K562 (cell line): Measurements from ENCODE around the gene BRD3OS. TPM values are rescaled to one million over a fixed set of nuclear protein-coding genes. Genes with fewer than 3 reads are reported as not detected.

Source experiments
- ATAC-seq: fragments of 200-7000 bp; cut with Tn5 transposase; 3 replicates; pipeline ENCODE4 v1.9.1; 2020; ENCODE audit warnings: moderate library complexity
- BruUV-seq: library from RNA; stranded (reverse); fragments of 400-500 nt; replicated peaks from 2 replicates; lab custom pipeline; 2021; lab: Mats Ljungman, UMichigan
- CTCF ChIA-PET: fragments of 300-600 bp; formaldehyde crosslinking; extraction: SDS; loops from one replicate; lab custom pipeline; 2021; ENCODE audit warnings: low intra/inter-chr PET ratio; lab: Yijun Ruan, JAX
- POLR2A ChIA-PET: fragments of 300-600, 350-650 bp; sonication (Branson Sonifier 250); formaldehyde crosslinking; extraction: SDS; loops from one replicate; lab custom pipeline; 2021; ENCODE audit warnings: antibody characterized with exemption, inconsistent platforms; lab: Yijun Ruan, JAX
- DNase-seq, 4 experiments: peaks; one replicate each; pipeline versions ENCODE4 v3.0.0 to v3.0.0-alpha.2; 2011 to 2018; ENCODE audit warnings: low spot score in 3 of 4, mixed read lengths in 3 of 4; ENCODE audit errors: extremely low read depth in 1 of 4
- FAIRE-seq: peaks from 2 replicates; lab custom pipeline; 2011; peaks lifted over from hg19 to GRCh38; lab: Jason Lieb, UNC
- H2AFZ ChIP-seq: 2 replicates; pipeline ENCODE4 v1.6.0; 2011; ENCODE audit warnings: low read depth, low read length, control low read depth, inconsistent platforms
- H3K27ac ChIP-seq: fragments of 200-600 bp; 3 replicates; pipeline ENCODE4 v1.8.0; 2011; ENCODE audit warnings: low read depth, mild to moderate bottlenecking, control low read depth, inconsistent platforms, low read length, moderate library complexity, mixed read lengths; ENCODE audit errors: extremely low read depth
- H3K27me3 ChIP-seq, 2 experiments: fragments of 300-600 bp in 1 of 2; 2 replicates in 1 of 2; 3 replicates in 1 of 2; pipeline versions ENCODE4 v1.6.0 to v1.8.0; 2011; ENCODE audit warnings: inconsistent platforms in 2 of 2, low read length in 2 of 2, mild to moderate bottlenecking in 1 of 2, mixed read lengths in 1 of 2, moderate library complexity in 1 of 2; ENCODE audit not compliant: control insufficient read depth in 2 of 2, insufficient read depth in 2 of 2
- H3K36me3 ChIP-seq: fragments of 300-600 bp; 3 replicates; pipeline ENCODE4 v1.8.0; 2011; ENCODE audit warnings: mild to moderate bottlenecking, low read length, inconsistent platforms; ENCODE audit not compliant: control insufficient read depth, insufficient read depth
- H3K4me1 ChIP-seq, 2 experiments: fragments of 200-600 bp in 1 of 2; replicated peaks in 1 of 2; 2 replicates in 1 of 2; 3 replicates in 1 of 2; pipeline versions ENCODE4 v1.5.1 to v1.8.0; 2011; ENCODE audit warnings: inconsistent platforms in 2 of 2, low read length in 2 of 2, mild to moderate bottlenecking in 1 of 2, mixed read lengths in 1 of 2, moderate library complexity in 1 of 2; ENCODE audit not compliant: control insufficient read depth in 2 of 2, insufficient read depth in 2 of 2
- H3K4me2 ChIP-seq: 2 replicates; pipeline ENCODE4 v1.6.1; 2011; ENCODE audit warnings: low read length, control low read depth, inconsistent platforms, mixed read lengths; ENCODE audit not compliant: insufficient read depth
- H3K4me3 ChIP-seq: fragments of 200-600 bp; sonication (generic), shearing (Covaris generic); 2 replicates; pipeline ENCODE4 v1.5.1; 2016; ENCODE audit warnings: control low read depth, inconsistent platforms
- H3K79me2 ChIP-seq: fragments of 200-600 bp; 3 replicates; pipeline ENCODE4 v1.8.0; 2011; ENCODE audit warnings: low read length, inconsistent platforms; ENCODE audit not compliant: control insufficient read depth, insufficient read depth
- H3K9ac ChIP-seq, 2 experiments: 2 replicates each; pipeline versions ENCODE4 v1.6.0 to v1.6.1; 2011; ENCODE audit warnings: low read depth in 2 of 2, low read length in 2 of 2, control low read depth in 1 of 2, inconsistent platforms in 1 of 2, mild to moderate bottlenecking in 1 of 2, mixed read lengths in 1 of 2; ENCODE audit not compliant: insufficient read depth in 1 of 2
- H3K9me1 ChIP-seq: one replicate; pipeline ENCODE4 v1.6.0; 2011; ENCODE audit warnings: inconsistent platforms, mild to moderate bottlenecking, low read length, moderate library complexity; ENCODE audit not compliant: control insufficient read depth, insufficient read depth
- H3K9me3 ChIP-seq: replicated peaks from 2 replicates; pipeline ENCODE4 v1.5.1; 2011; ENCODE audit warnings: low read depth, low read length, inconsistent platforms; ENCODE audit not compliant: control insufficient read depth, insufficient read depth
- H4K20me1 ChIP-seq: replicated peaks from 2 replicates; pipeline ENCODE4 v1.6.1; 2011; ENCODE audit warnings: low read length, inconsistent platforms, mixed read lengths; ENCODE audit not compliant: control insufficient read depth, insufficient read depth
- ARHGAP35 ChIP-seq: fragments of 450-650 bp; IDR thresholded peaks from 2 replicates; pipeline ENCODE4 v1.6.1; 2018; ENCODE audit not compliant: partially characterized antibody
- DIDO1 ChIP-seq: fragments of 450-650 bp; IDR thresholded peaks from 2 replicates; pipeline ENCODE4 v1.6.1; 2016; ENCODE audit warnings: low read depth, missing biosample characterization, missing genetic modification characterization
- DNMT1 ChIP-seq: fragments of 450-650 bp; IDR thresholded peaks from 2 replicates; pipeline ENCODE4 v1.6.1; 2016; ENCODE audit warnings: antibody characterized with exemption, mild to moderate bottlenecking
- EHMT2 ChIP-seq: fragments of 450-650 bp; IDR thresholded peaks from 2 replicates; pipeline ENCODE4 v1.6.1; 2018; ENCODE audit warnings: antibody characterized with exemption
- FUS ChIP-seq: fragments of 200-400 bp; formaldehyde crosslinking; optimal IDR thresholded peaks from 2 replicates; pipeline ENCODE3; 2017; ENCODE audit warnings: low read depth, low read length
- HNRNPL ChIP-seq: fragments of 200-400 bp; formaldehyde crosslinking; IDR thresholded peaks from 2 replicates; pipeline ENCODE4 v1.6.1; 2017; ENCODE audit warnings: low read depth, mild to moderate bottlenecking, low read length
- HOXB6 ChIP-seq: fragments of 250-450 bp; sonication (Bioruptor Pico); IDR thresholded peaks from 2 replicates; pipeline ENCODE4 v1.5.1; 2022; ENCODE audit warnings: mild to moderate bottlenecking, borderline replicate concordance
- IRF2 ChIP-seq: sonication (generic); formaldehyde crosslinking; IDR thresholded peaks from 2 replicates; pipeline ENCODE4 v1.8.1; 2022; ENCODE audit warnings: mild to moderate bottlenecking, missing genetic modification reagents
- KLF10 ChIP-seq: fragments of 250-450 bp; sonication (Bioruptor Pico); IDR thresholded peaks from 2 replicates; pipeline ENCODE4 v1.6.1; 2021; ENCODE audit warnings: matching md5 sums
- MEF2D ChIP-seq: conservative IDR thresholded peaks from 2 replicates; pipeline ENCODE4 v1.6.1; 2016; ENCODE audit warnings: low read depth, missing genetic modification characterization, missing compliant biosample characterization
- PATZ1 ChIP-seq: fragments of 250-450 bp; sonication (Bioruptor Pico); IDR thresholded peaks from 2 replicates; pipeline ENCODE4 v1.5.0; 2020; ENCODE audit warnings: mild to moderate bottlenecking, borderline replicate concordance
- PPARD ChIP-seq: fragments of 250-450 bp; sonication (Bioruptor Pico); IDR thresholded peaks from 2 replicates; pipeline ENCODE4 v1.8.0; 2022; ENCODE audit warnings: inconsistent platforms, mild to moderate bottlenecking, moderate library complexity
- SREBF1 ChIP-seq: fragments of 150-350 bp; IDR thresholded peaks from 2 replicates; pipeline ENCODE4 v1.6.1; 2014; ENCODE audit warnings: antibody characterized with exemption, low read depth, low read length, borderline replicate concordance
- ZNF280B ChIP-seq: fragments of 250-450 bp; sonication (Bioruptor Pico); IDR thresholded peaks from 2 replicates; pipeline ENCODE4 v1.5.1; 2021; ENCODE audit warnings: mild to moderate bottlenecking
- ZNF311 ChIP-seq: fragments of 250-450 bp; sonication (Bioruptor Pico); IDR thresholded peaks from 2 replicates; pipeline ENCODE4 v1.4.0; 2020; ENCODE audit warnings: mild to moderate bottlenecking, moderate library complexity
- ZNF354B ChIP-seq: fragments of 250-450 bp; sonication (Bioruptor Pico); IDR thresholded peaks from 2 replicates; pipeline ENCODE4 v1.4.0; 2020
- ZNF644 ChIP-seq: fragments of 200-800 bp; sonication (Bioruptor generic); IDR thresholded peaks from 2 replicates; pipeline ENCODE4 v1.6.1; 2016; ENCODE audit warnings: low read depth, missing genetic modification characterization, missing compliant biosample characterization
- ZNF778 ChIP-seq: fragments of 450-650 bp; formaldehyde crosslinking; IDR thresholded peaks from 2 replicates; pipeline ENCODE4 v1.4.0; 2020; ENCODE audit warnings: mild to moderate bottlenecking, moderate library complexity
- WGBS: fragments of 100-300 bp; shearing (Covaris generic); methylation state at CpG from one replicate; pipeline ENCODE4 v1.1.6; 2016; ENCODE audit warnings: low coverage, mixed read lengths; ENCODE audit not compliant: insufficient coverage; ENCODE audit errors: missing lambda C conversion rate; 5-methylcytosine and 5-hydroxymethylcytosine counted together
- in situ Hi-C: fragments of 300-500 bp; cut with MboI; formaldehyde crosslinking; loops from 4 replicates; pipeline ENCODE4 v1.15.0; 2018; ENCODE audit warnings: inconsistent platforms, mixed read lengths
- intact Hi-C: fragments of 100-400 bp; cut with micrococcal nuclease; formaldehyde crosslinking; loops from 2 replicates; pipeline ENCODE4 v1.14.2; 2022
- polyA plus RNA-seq, 8 experiments: library from polyadenylated mRNA; depleted of rRNA in 4 of 8; stranded (reverse) in 5 of 8; unstranded in 3 of 8; fragments of >200 nt; fragmentation: Nextera tagmentation in 2 of 8; fragmentation: Illumina TruSeq in 1 of 8; extraction: Ambion mirVana in 2 of 8; extraction: Trizol in 1 of 8; gene quantifications; 2 replicates each; pipeline versions ENCODE4 v1.2.1 to v1.2.3, GENCODE V29; 2011 to 2014; ENCODE audit warnings: inconsistent platforms in 1 of 8, missing spikeins in 1 of 8
- total RNA-seq, 7 experiments: library from RNA; depleted of rRNA in 6 of 7; stranded (reverse); fragments of >200 nt in 6 of 7; fragmentation: Illumina TruSeq in 2 of 7; extraction: Trizol in 2 of 7; gene quantifications; 2 replicates each; pipeline versions ENCODE4 v1.2.1 to v1.2.3, GENCODE V29; 2011 to 2021; ENCODE audit warnings: low replicate concordance in 1 of 7

BRD3OS gene
- total and polyA plus RNA-seq, 9 of the 15 experiments (the other 6 are each of a cell fraction or from before 2014, with no cell fraction given), result 1.1 to 8.7 (median 5.9) TPM

- no peak for TF ChIP-seq DIDO1 (tag)
- TF ChIP-seq ZNF311 (CRISPR knock-in tag), result no peak
- TF ChIP-seq, all 486 proteins: peak for 0
These were observed 10.1 kb downstream of the BRD3OS start (continued) for GRCh38 chr9:134035041-134036039.

- ATAC-seq (no peak), FAIRE-seq (no peak), DNase-seq (no peak)
- intact Hi-C loops (no loop called here), in situ Hi-C loops (no loop called here)
- Histone ChIP-seq H3K4me3 (no peak overlapping the region), H4K20me1 (no peaks in the 10 kb centered on the region), H3K9me1 (no peaks in the 10 kb centered on the region), H3K9me3 (no peaks in the 10 kb centered on the region), H3K79me2 (no peaks in the 10 kb centered on the region), H2AFZ (no peak overlapping the region), H3K27me3 (no peaks in the 10 kb centered on the region), H3K4me2 (no peak overlapping the region), H3K4me1 (peaks cover 0 to 12% of the 10 kb centered on the region in 2 experiments; a peak in 2 of 5 replicates), H3K27ac (no peak overlapping the region), H3K9ac (peak overlapping the region in 1 of 2 experiments; percentile 58; a peak in 1 of 4 replicates), H3K36me3 (peaks cover 50% of the 10 kb centered on the region; the same call in 2 of the 3 replicates)
- WGBS, result 85% methylated on average over 11 of the region's 16 CpGs
- BruUV-seq, result no TSS peak
- ChIA-PET CTCF (no interaction called here), POLR2A (interaction anchor here (1.1 kb wide), 1 partner anchor 10 kb away, joined by 6 read pairs; no protein-coding TSS in a partner anchor)
- no peak for TF ChIP-seq ZNF354B
- no peak for TF ChIP-seq IRF2 (CRISPR knock-in tag)
- TF ChIP-seq HNRNPL, result no peak
- TF ChIP-seq PPARD (CRISPR knock-in tag), result no peak
- TF ChIP-seq KLF10 (CRISPR knock-in tag), result no peak
- no peak for TF ChIP-seq DNMT1
- TF ChIP-seq ARHGAP35, result no peak
- no peak for TF ChIP-seq PATZ1
- TF ChIP-seq MEF2D (tag), result no peak
- no peak for TF ChIP-seq ZNF644
- no peak for TF ChIP-seq FUS
- TF ChIP-seq SREBF1, result no peak
- TF ChIP-seq ZNF280B (CRISPR knock-in tag), result no peak
- no peak for TF ChIP-seq ZNF778 (CRISPR knock-in tag)
- TF ChIP-seq HOXB6 (CRISPR knock-in tag), result no peak
- no peak for TF ChIP-seq EHMT2
These were observed 10.8 kb downstream of the BRD3OS start for GRCh38 chr9:134036130-134036529.
